GM12878 (cell line): Measurements from ENCODE around the gene PHOX2B. TPM values are rescaled to one million over a fixed set of nuclear protein-coding genes. Genes with fewer than 3 reads are reported as not detected.

Experiments used
- ATAC-seq: fragments of 200-7000 bp; cut with Tn5 transposase; 3 replicates; pipeline ENCODE4 v1.9.1; 2020; ENCODE audit warnings: mild to moderate bottlenecking, moderate library complexity
- BruUV-seq: library from RNA; stranded (reverse); fragments of 400-500 nt; replicated peaks from 2 replicates; lab custom pipeline; 2021; lab: Mats Ljungman, UMichigan
- CTCF ChIA-PET: fragments of 300-600 bp; sonication (Branson Sonifier 250); formaldehyde crosslinking; extraction: SDS; loops from one replicate; lab custom pipeline; 2021; ENCODE audit warnings: inconsistent platforms; lab: Yijun Ruan, JAX
- POLR2A ChIA-PET: fragments of 350-600 bp; formaldehyde crosslinking; extraction: SDS; loops from one replicate; lab custom pipeline; 2021; ENCODE audit warnings: inconsistent platforms; lab: Charles Lee
- RAD21 ChIA-PET: fragments of 300-600 bp; sonication (Branson Sonifier 250); formaldehyde crosslinking; loops from one replicate; lab custom pipeline; 2023; ENCODE audit warnings: antibody characterized with exemption; ENCODE audit not compliant: unreplicated experiment; lab: Charles Lee
- SMC1A ChIA-PET: fragments of 300-600 bp; sonication (Branson Sonifier 250); formaldehyde crosslinking; loops from one replicate; lab custom pipeline; 2023; ENCODE audit not compliant: unreplicated experiment, uncharacterized antibody; lab: Charles Lee
- DNase-seq: peaks from one replicate; pipeline ENCODE4 v3.0.0-alpha.2; 2011; ENCODE audit warnings: low read depth, low spot score
- FAIRE-seq: peaks from 3 replicates; lab custom pipeline; 2011; peaks lifted over from hg19 to GRCh38; lab: Jason Lieb, UNC
- H2AFZ ChIP-seq: 2 replicates; pipeline ENCODE4 v1.6.0; 2011; ENCODE audit warnings: low read depth, low read length, control low read depth; ENCODE audit not compliant: control insufficient read depth
- H3K27ac ChIP-seq: 2 replicates; pipeline ENCODE4 v1.5.1; 2011; ENCODE audit warnings: control low read depth; ENCODE audit not compliant: control insufficient read depth, insufficient read depth
- H3K27me3 ChIP-seq, 2 experiments: replicated peaks in 1 of 2; 2 replicates each; pipeline versions ENCODE4 v1.6.0 to v1.6.1; 2011; ENCODE audit warnings: low read length in 1 of 2; ENCODE audit not compliant: control insufficient read depth in 2 of 2, insufficient read depth in 2 of 2
- H3K36me3 ChIP-seq, 2 experiments: 2 replicates each; pipeline ENCODE4 v1.5.1; 2011; ENCODE audit warnings: low read length in 1 of 2; ENCODE audit not compliant: control insufficient read depth in 2 of 2, insufficient read depth in 2 of 2
- H3K4me1 ChIP-seq: 2 replicates; pipeline ENCODE4 v1.6.1; 2011; ENCODE audit warnings: mild to moderate bottlenecking, low read length, moderate library complexity, mixed read lengths; ENCODE audit not compliant: control insufficient read depth, insufficient read depth
- H3K4me2 ChIP-seq: 2 replicates; pipeline ENCODE4 v1.6.0; 2011; ENCODE audit warnings: control low read depth; ENCODE audit not compliant: control insufficient read depth, insufficient read depth
- H3K4me3 ChIP-seq: fragments of 200-600 bp; sonication (generic); 2 replicates; pipeline ENCODE4 v1.5.1; 2016
- H3K79me2 ChIP-seq: 2 replicates; pipeline ENCODE4 v1.6.0; 2011; ENCODE audit warnings: low read length; ENCODE audit not compliant: control insufficient read depth, insufficient read depth
- H3K9ac ChIP-seq: 2 replicates; pipeline ENCODE4 v1.8.0; 2011; ENCODE audit warnings: low read length, control low read depth, mixed read lengths; ENCODE audit not compliant: control insufficient read depth, insufficient read depth
- H3K9me3 ChIP-seq: replicated peaks from 3 replicates; pipeline ENCODE4 v1.5.1; 2011; ENCODE audit warnings: mild to moderate bottlenecking, low read length; ENCODE audit not compliant: control insufficient read depth, insufficient read depth
- H4K20me1 ChIP-seq: 2 replicates; pipeline ENCODE4 v1.6.0; 2011; ENCODE audit not compliant: control insufficient read depth, insufficient read depth
- CREM ChIP-seq: IDR thresholded peaks from 2 replicates; pipeline ENCODE4 v1.6.1; 2014; ENCODE audit warnings: antibody characterized with exemption, low read depth
- IKZF2 ChIP-seq, 2 experiments: fragments of 450-650 bp; IDR thresholded peaks; 2 replicates each; pipeline ENCODE4 v1.6.1; 2017; ENCODE audit warnings: mild to moderate bottlenecking in 2 of 2, moderate library complexity in 2 of 2
- KLF5 ChIP-seq: fragments of 450-650 bp; IDR thresholded peaks from 2 replicates; pipeline ENCODE4 v1.6.1; 2014; ENCODE audit warnings: mild to moderate bottlenecking; ENCODE audit not compliant: partially characterized antibody
- MTA2 ChIP-seq: fragments of 450-650 bp; IDR thresholded peaks from 2 replicates; pipeline ENCODE4 v1.6.1; 2016; ENCODE audit warnings: low read depth, mild to moderate bottlenecking, moderate library complexity
- POLR2AphosphoS5 ChIP-seq: IDR thresholded peaks from 2 replicates; pipeline ENCODE4 v1.6.1; 2011; ENCODE audit warnings: mild to moderate bottlenecking, low read length, inconsistent platforms
- RB1 ChIP-seq: fragments of 450-650 bp; formaldehyde crosslinking; IDR thresholded peaks from 2 replicates; pipeline ENCODE4 v1.6.1; 2017; ENCODE audit warnings: mild to moderate bottlenecking, borderline replicate concordance
- SMARCA5 ChIP-seq: fragments of 450-650 bp; IDR thresholded peaks from 2 replicates; pipeline ENCODE4 v1.6.1; 2017; ENCODE audit warnings: mild to moderate bottlenecking
- SUZ12 ChIP-seq: fragments of 200-600 bp; sonication (generic); IDR thresholded peaks from one replicate; pipeline ENCODE4 v1.6.1; 2018; ENCODE audit warnings: antibody characterized with exemption, mild to moderate bottlenecking; ENCODE audit not compliant: unreplicated experiment
- WRNIP1 ChIP-seq: IDR thresholded peaks from 2 replicates; pipeline ENCODE4 v1.6.1; 2011; ENCODE audit warnings: low read depth, low read length, improper control_type of control experiment, borderline replicate concordance
- WGBS: methylation state at CpG from one replicate; pipeline ENCODE4 v1.1.6; 2016; ENCODE audit warnings: low lambda C conversion rate; ENCODE audit not compliant: insufficient replicate concordance, insufficient coverage; ENCODE audit errors: missing lambda C conversion rate; 5-methylcytosine and 5-hydroxymethylcytosine counted together
- in situ Hi-C: fragments of 300-500 bp; cut with MboI; formaldehyde crosslinking; loops from 9 replicates; pipeline ENCODE4 v1.14.3; 2018; ENCODE audit warnings: mixed read lengths
- intact Hi-C: fragments of 100-400 bp; cut with micrococcal nuclease; formaldehyde crosslinking; loops from one replicate; pipeline ENCODE4 v1.14.2; 2022; ENCODE audit not compliant: unreplicated experiment
- polyA plus RNA-seq, 11 experiments: library from polyadenylated mRNA; depleted of rRNA in 4 of 11; unstranded in 6 of 11; stranded (reverse) in 5 of 11; fragments of >200 nt; fragmentation: Nextera tagmentation in 4 of 11; fragmentation: Illumina TruSeq in 1 of 11; extraction: Ambion mirVana in 4 of 11; extraction: Trizol in 1 of 11; gene quantifications; 1 replicate in 1 of 11; 2 replicates in 10 of 11; pipeline versions ENCODE4 v1.2.1 to v1.2.3, GENCODE V29; 2011 to 2016; ENCODE audit warnings: inconsistent platforms in 2 of 11, missing spikeins in 2 of 11, low read depth in 1 of 11
- total RNA-seq, 4 experiments: library from RNA; depleted of rRNA in 3 of 4; stranded (reverse); fragments of >200 nt in 3 of 4; fragmentation: Illumina TruSeq in 1 of 4; extraction: Trizol in 1 of 4; gene quantifications; 2 replicates each; pipeline versions ENCODE4 v1.2.1 to v1.2.3, GENCODE V29; 2013 to 2021
- TF ChIP-seq, protein P1 (sequence below): fragments of 150-350 bp; IDR thresholded peaks from 2 replicates; pipeline ENCODE4 v1.6.1; 2014; ENCODE audit warnings: mild to moderate bottlenecking, low read depth, low read length
- TF ChIP-seq, protein P2 (sequence below): IDR thresholded peaks from 2 replicates; pipeline ENCODE4 v1.6.1; 2012; ENCODE audit warnings: low read depth, low read length, improper control_type of control experiment
- TF ChIP-seq, protein P3 (sequence below): fragments of 450-650 bp; IDR thresholded peaks from 2 replicates; pipeline ENCODE4 v1.6.1; 2014; ENCODE audit warnings: mild to moderate bottlenecking
- TF ChIP-seq, protein P4 (sequence below): fragments of 150-350 bp; IDR thresholded peaks from 2 replicates; pipeline ENCODE4 v1.6.1; 2016; ENCODE audit warnings: low read depth, low read length
- TF ChIP-seq, protein P5 (sequence below): fragments of 450-650 bp; IDR thresholded peaks from 2 replicates; pipeline ENCODE4 v1.6.1; 2017; ENCODE audit warnings: borderline replicate concordance

The PHOX2B gene
- total and polyA plus RNA-seq, 10 of the 15 experiments (the other 5 are each of a cell fraction or from before 2014, with no cell fraction given) = not detected

DNA sequence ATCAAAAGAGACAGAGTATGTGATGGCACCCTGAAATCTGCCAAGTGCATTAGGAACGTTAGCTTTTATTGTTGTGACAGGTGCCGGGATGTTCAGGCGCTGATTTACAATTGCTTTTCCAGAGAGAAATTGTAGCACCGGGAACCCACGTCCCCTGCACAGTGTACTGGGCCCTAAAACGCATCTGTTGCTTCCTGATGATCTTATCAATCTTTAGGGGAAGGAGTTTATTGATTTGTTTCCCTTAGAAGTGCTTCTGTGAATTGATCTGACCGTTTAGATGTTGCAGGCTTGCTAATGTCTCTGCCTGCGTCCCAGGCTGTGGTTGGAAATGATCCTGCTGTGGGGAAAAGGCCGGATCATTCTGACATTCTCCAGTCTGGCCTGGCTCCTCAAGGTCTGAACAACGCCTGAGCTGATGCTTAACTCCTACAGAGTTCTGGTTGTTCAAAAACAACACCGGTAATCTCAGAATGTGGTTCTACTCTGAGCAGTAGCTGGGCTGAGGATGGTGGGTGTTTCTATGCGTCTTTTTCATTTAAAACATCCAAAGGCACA is 16.9 kb downstream of the PHOX2B start:
- FAIRE-seq = no peak
- in situ Hi-C loops = no loop called here
- ChIA-PET POLR2A (no interaction called here), SMC1A (no interaction called here), CTCF (interaction anchor here (1.5 kb wide), 1 partner anchor 70 kb away, joined by 3 read pairs; no protein-coding TSS in a partner anchor), RAD21 (no interaction called here)
- no TSS peak for BruUV-seq
- H3K27me3 ChIP-seq = peaks cover 0 to 3% of the 10 kb centered on the region in 2 experiments; a peak in 2 of 4 replicates
- no peak overlapping the region for H3K4me3 ChIP-seq
- intact Hi-C loops = no loop called here
- no peaks in the 10 kb centered on the region for H3K79me2 ChIP-seq
- 23% methylated on average over 12 of the region's 12 CpGs for WGBS
- no peaks in the 10 kb centered on the region for H4K20me1 ChIP-seq
- DNase-seq = no peak
- H3K27ac ChIP-seq = no peak overlapping the region
- no peaks in the 10 kb centered on the region for H3K4me1 ChIP-seq
- H3K9ac ChIP-seq = no peak overlapping the region
- H2AFZ ChIP-seq = no peak overlapping the region
- TF ChIP-seq POLR2AphosphoS5 (no peak), WRNIP1 (no peak), IKZF2 (IDR thresholded peaks at IDR 0.05) (no peak), MTA2 (no peak), CREM (no peak), SUZ12 (no peak), RB1 (no peak), SMARCA5 (no peak), KLF5 (no peak)
- TF ChIP-seq, protein P1, sequence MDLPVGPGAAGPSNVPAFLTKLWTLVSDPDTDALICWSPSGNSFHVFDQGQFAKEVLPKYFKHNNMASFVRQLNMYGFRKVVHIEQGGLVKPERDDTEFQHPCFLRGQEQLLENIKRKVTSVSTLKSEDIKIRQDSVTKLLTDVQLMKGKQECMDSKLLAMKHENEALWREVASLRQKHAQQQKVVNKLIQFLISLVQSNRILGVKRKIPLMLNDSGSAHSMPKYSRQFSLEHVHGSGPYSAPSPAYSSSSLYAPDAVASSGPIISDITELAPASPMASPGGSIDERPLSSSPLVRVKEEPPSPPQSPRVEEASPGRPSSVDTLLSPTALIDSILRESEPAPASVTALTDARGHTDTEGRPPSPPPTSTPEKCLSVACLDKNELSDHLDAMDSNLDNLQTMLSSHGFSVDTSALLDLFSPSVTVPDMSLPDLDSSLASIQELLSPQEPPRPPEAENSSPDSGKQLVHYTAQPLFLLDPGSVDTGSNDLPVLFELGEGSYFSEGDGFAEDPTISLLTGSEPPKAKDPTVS = no peak
- TF ChIP-seq, protein P2, sequence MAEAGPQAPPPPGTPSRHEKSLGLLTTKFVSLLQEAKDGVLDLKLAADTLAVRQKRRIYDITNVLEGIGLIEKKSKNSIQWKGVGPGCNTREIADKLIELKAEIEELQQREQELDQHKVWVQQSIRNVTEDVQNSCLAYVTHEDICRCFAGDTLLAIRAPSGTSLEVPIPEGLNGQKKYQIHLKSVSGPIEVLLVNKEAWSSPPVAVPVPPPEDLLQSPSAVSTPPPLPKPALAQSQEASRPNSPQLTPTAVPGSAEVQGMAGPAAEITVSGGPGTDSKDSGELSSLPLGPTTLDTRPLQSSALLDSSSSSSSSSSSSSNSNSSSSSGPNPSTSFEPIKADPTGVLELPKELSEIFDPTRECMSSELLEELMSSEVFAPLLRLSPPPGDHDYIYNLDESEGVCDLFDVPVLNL = no peak
- TF ChIP-seq, protein P3, sequence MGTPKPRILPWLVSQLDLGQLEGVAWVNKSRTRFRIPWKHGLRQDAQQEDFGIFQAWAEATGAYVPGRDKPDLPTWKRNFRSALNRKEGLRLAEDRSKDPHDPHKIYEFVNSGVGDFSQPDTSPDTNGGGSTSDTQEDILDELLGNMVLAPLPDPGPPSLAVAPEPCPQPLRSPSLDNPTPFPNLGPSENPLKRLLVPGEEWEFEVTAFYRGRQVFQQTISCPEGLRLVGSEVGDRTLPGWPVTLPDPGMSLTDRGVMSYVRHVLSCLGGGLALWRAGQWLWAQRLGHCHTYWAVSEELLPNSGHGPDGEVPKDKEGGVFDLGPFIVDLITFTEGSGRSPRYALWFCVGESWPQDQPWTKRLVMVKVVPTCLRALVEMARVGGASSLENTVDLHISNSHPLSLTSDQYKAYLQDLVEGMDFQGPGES = no peak
- TF ChIP-seq, protein P4, sequence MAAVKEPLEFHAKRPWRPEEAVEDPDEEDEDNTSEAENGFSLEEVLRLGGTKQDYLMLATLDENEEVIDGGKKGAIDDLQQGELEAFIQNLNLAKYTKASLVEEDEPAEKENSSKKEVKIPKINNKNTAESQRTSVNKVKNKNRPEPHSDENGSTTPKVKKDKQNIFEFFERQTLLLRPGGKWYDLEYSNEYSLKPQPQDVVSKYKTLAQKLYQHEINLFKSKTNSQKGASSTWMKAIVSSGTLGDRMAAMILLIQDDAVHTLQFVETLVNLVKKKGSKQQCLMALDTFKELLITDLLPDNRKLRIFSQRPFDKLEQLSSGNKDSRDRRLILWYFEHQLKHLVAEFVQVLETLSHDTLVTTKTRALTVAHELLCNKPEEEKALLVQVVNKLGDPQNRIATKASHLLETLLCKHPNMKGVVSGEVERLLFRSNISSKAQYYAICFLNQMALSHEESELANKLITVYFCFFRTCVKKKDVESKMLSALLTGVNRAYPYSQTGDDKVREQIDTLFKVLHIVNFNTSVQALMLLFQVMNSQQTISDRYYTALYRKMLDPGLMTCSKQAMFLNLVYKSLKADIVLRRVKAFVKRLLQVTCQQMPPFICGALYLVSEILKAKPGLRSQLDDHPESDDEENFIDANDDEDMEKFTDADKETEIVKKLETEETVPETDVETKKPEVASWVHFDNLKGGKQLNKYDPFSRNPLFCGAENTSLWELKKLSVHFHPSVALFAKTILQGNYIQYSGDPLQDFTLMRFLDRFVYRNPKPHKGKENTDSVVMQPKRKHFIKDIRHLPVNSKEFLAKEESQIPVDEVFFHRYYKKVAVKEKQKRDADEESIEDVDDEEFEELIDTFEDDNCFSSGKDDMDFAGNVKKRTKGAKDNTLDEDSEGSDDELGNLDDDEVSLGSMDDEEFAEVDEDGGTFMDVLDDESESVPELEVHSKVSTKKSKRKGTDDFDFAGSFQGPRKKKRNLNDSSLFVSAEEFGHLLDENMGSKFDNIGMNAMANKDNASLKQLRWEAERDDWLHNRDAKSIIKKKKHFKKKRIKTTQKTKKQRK = no peak
- TF ChIP-seq, protein P5, sequence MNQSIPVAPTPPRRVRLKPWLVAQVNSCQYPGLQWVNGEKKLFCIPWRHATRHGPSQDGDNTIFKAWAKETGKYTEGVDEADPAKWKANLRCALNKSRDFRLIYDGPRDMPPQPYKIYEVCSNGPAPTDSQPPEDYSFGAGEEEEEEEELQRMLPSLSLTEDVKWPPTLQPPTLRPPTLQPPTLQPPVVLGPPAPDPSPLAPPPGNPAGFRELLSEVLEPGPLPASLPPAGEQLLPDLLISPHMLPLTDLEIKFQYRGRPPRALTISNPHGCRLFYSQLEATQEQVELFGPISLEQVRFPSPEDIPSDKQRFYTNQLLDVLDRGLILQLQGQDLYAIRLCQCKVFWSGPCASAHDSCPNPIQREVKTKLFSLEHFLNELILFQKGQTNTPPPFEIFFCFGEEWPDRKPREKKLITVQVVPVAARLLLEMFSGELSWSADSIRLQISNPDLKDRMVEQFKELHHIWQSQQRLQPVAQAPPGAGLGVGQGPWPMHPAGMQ = no peak
- H3K36me3 ChIP-seq = no peaks in the 10 kb centered on the region
- no peak for ATAC-seq
- no peak overlapping the region for H3K4me2 ChIP-seq
- H3K9me3 ChIP-seq = no peaks in the 10 kb centered on the region
